ENCODE data around the gene AP2S1. TPM values are rescaled to one million over a fixed set of nuclear protein-coding genes. Genes with fewer than 3 reads are reported as not detected.

AP2S1 gene
- polyA plus RNA-seq, 2 of the 4 experiments (the other 2 are of a cell fraction): 150 to 329 TPM

DNA sequence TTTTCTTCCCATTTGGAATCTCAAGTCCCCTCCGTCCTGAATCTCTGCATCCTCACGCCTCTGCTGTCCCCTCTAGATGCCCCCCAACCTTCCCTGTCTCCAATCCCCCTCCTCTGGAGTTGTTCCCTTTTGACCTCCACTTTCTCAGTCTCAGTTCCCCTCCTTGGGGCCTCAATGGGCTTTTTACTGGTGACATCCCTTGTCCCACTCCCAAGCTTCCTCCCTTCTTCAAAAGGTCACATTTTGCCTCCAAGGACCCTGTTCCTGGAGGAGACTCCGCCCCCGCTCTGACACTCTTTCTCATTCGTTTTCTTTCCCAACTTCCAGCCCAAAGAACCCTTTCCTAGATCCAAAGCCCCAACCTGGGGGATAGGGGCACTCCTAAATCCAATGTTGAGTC lies 1.0 kb downstream of the AP2S1 start:
- DNase-seq (ENCODE audit: low read depth in 1 of 2, low spot score in 1 of 2) (no peak), ATAC-seq (no peak), FAIRE-seq (no peak)
- ChIA-PET CTCF (interaction anchor here (0.9 to 44.5 kb wide), 5 partner anchors 9 to 152 kb away, joined by 3 to 1222 read pairs (median 4); no protein-coding TSS in a partner anchor), POLR2A (interaction anchor here (1.4 to 1.6 kb wide), 2 partner anchors 9 to 11 kb away, joined by 7 to 9 read pairs; partner anchors contain the start of gene ARHGAP35)
- peak overlapping the region; percentile 96 for H3K4me2 ChIP-seq
- peak overlapping the region; percentile 67 for H3K4me3 ChIP-seq
- peaks cover 9% of the 10 kb centered on the region for H3K4me1 ChIP-seq
- 53% methylated on average over 5 of the region's 5 CpGs for WGBS (ENCODE audit: missing lambda C conversion rate)
- H3K9me3 ChIP-seq: no peaks in the 10 kb centered on the region
- no peak for TF ChIP-seq NFE2L2 (conservative IDR thresholded peaks at IDR 0.05; ENCODE audit: low read length)
- no peak for TF ChIP-seq SMC3 (IDR thresholded peaks at IDR 0.05)
- TF ChIP-seq TFCP2L1 (CRISPR knock-in tag; IDR thresholded peaks at IDR 0.05): no peak
- no peak for TF ChIP-seq HEYL (CRISPR knock-in tag; IDR thresholded peaks at IDR 0.05)
- TF ChIP-seq FOSB (CRISPR knock-in tag; IDR thresholded peaks at IDR 0.05): no peak
- no peak for TF ChIP-seq ZSCAN20 (CRISPR knock-in tag; IDR thresholded peaks at IDR 0.05)
- TF ChIP-seq EP300 (IDR thresholded peaks at IDR 0.05): no peak
- peak overlapping the region; percentile 81 to 93 for H3K27ac ChIP-seq

GRCh38 chr19:46848389-46848788 lies 2.3 kb downstream of the AP2S1 start:
- H3K27ac ChIP-seq: no peak overlapping the region
- WGBS (ENCODE audit: missing lambda C conversion rate): 88% methylated on average over 2 of the region's 2 CpGs
- no peak overlapping the region for H3K4me2 ChIP-seq
- DNase-seq (ENCODE audit: low read depth in 1 of 2, low spot score in 1 of 2) (no peak), FAIRE-seq (no peak), ATAC-seq (no peak)
- peaks cover 9% of the 10 kb centered on the region for H3K4me1 ChIP-seq
- TF ChIP-seq NR3C1 (IDR thresholded peaks at IDR 0.05) (no peak), FOSB (CRISPR knock-in tag; IDR thresholded peaks at IDR 0.05) (no peak), KDM1A (IDR thresholded peaks at IDR 0.05; ENCODE audit: low read depth) (0 out of 2 replicates have a peak, but pooled peaks have one; percentile 41), RARB (CRISPR knock-in tag; IDR thresholded peaks at IDR 0.05) (no peak)
- ChIA-PET CTCF (interaction anchor here (1.5 to 44.5 kb wide), 3 partner anchors 8 to 154 kb away, joined by 3 to 1222 read pairs (median 23); no protein-coding TSS in a partner anchor), POLR2A (no interaction called here)
- H3K4me3 ChIP-seq: no peak overlapping the region
- no peaks in the 10 kb centered on the region for H3K9me3 ChIP-seq

- H3K4me1 ChIP-seq: peaks cover 11% of the 10 kb centered on the region
- ATAC-seq (no peak), DNase-seq (ENCODE audit: low read depth in 1 of 2, low spot score in 1 of 2) (no peak), FAIRE-seq (no peak)
- H3K9me3 ChIP-seq: no peaks in the 10 kb centered on the region
- H3K4me2 ChIP-seq: no peak overlapping the region
- no peak for TF ChIP-seq ESRRA (IDR thresholded peaks at IDR 0.05; ENCODE audit: borderline replicate concordance, low read length)
- no peak overlapping the region for H3K27ac ChIP-seq
- ChIA-PET POLR2A (interaction anchor here (1.2 kb wide), 1 partner anchor 12 kb away, joined by 3 read pairs; no protein-coding TSS in a partner anchor), CTCF (interaction anchor here (44.5 kb wide), 1 partner anchor 87 kb away, joined by 1222 read pairs; no protein-coding TSS in a partner anchor)
- no peak overlapping the region for H3K4me3 ChIP-seq
- WGBS (ENCODE audit: missing lambda C conversion rate): 94% methylated on average over 11 of the region's 11 CpGs
Observed at GRCh38 chr19:46847528-46847927, 3.1 kb downstream of the AP2S1 start.

- Histone ChIP-seq H3K4me1 (peaks cover 26% of the 10 kb centered on the region), H3K4me3 (no peak overlapping the region), H3K27ac (no peak overlapping the region), H3K9me3 (no peaks in the 10 kb centered on the region), H3K4me2 (no peak overlapping the region)
- POLR2A ChIA-PET: no interaction called here
- FAIRE-seq (no peak), DNase-seq (ENCODE audit: low read depth in 1 of 2, low spot score in 1 of 2) (no peak), ATAC-seq (no peak)
- TF ChIP-seq HOXB13 (CRISPR knock-in tag; IDR thresholded peaks at IDR 0.05; ENCODE audit: low read depth) (no peak), E2F6 (IDR thresholded peaks at IDR 0.05; ENCODE audit: borderline replicate concordance, low read depth) (no peak), HES2 (IDR thresholded peaks at IDR 0.05) (no peak), ATOH8 (CRISPR knock-in tag; IDR thresholded peaks at IDR 0.05; ENCODE audit: low read depth) (no peak), RAD21 (conservative IDR thresholded peaks at IDR 0.05 in 1 of 2, IDR thresholded peaks at IDR 0.05 in 1 of 2) (no peak), RCOR1 (IDR thresholded peaks at IDR 0.05; ENCODE audit: low read depth, low read length) (no peak), ZFP36 (IDR thresholded peaks at IDR 0.05; ENCODE audit: borderline replicate concordance, partially characterized antibody) (no peak), TFCP2L1 (CRISPR knock-in tag; IDR thresholded peaks at IDR 0.05) (no peak), ESRRA (IDR thresholded peaks at IDR 0.05; ENCODE audit: borderline replicate concordance, low read length) (no peak), EP300 (IDR thresholded peaks at IDR 0.05) (no peak), HDAC2 (IDR thresholded peaks at IDR 0.05) (no peak)
- CTCF ChIA-PET: interaction anchor here (0.6 to 44.5 kb wide), 7 partner anchors 11 to 146 kb away, joined by 3 to 1222 read pairs (median 3); no protein-coding TSS in a partner anchor
- 89% methylated on average over 19 of the region's 19 CpGs for WGBS (ENCODE audit: missing lambda C conversion rate)
Observed at GRCh38 chr19:46845959-46846459, 4.6 kb downstream of the AP2S1 start.

All from A549 (cell line).